GM13977 (cell line): Measurements from ENCODE around the gene TBC1D10A.

Experiments used
- DNase-seq: peaks from one replicate; pipeline ENCODE4 v3.0.0; 2012; ENCODE audit warnings: low spot score
- CTCF ChIP-seq: IDR thresholded peaks from 2 replicates; pipeline ENCODE4 v1.5.1; 2012; ENCODE audit warnings: mild to moderate bottlenecking, control low read depth; ENCODE audit not compliant: insufficient read depth; ENCODE audit errors: extremely low read depth, missing control alignments
- in situ Hi-C: fragments of 300-500 bp; cut with MboI; formaldehyde crosslinking; loops from one replicate; pipeline ENCODE4 v1.12.0; 2022; ENCODE audit warnings: low sequenced_read_pairs, low pct_unique_long_range_greater_than_20kb, mixed read lengths, inconsistent platforms; ENCODE audit not compliant: unreplicated experiment

Gene TBC1D10A

DNA sequence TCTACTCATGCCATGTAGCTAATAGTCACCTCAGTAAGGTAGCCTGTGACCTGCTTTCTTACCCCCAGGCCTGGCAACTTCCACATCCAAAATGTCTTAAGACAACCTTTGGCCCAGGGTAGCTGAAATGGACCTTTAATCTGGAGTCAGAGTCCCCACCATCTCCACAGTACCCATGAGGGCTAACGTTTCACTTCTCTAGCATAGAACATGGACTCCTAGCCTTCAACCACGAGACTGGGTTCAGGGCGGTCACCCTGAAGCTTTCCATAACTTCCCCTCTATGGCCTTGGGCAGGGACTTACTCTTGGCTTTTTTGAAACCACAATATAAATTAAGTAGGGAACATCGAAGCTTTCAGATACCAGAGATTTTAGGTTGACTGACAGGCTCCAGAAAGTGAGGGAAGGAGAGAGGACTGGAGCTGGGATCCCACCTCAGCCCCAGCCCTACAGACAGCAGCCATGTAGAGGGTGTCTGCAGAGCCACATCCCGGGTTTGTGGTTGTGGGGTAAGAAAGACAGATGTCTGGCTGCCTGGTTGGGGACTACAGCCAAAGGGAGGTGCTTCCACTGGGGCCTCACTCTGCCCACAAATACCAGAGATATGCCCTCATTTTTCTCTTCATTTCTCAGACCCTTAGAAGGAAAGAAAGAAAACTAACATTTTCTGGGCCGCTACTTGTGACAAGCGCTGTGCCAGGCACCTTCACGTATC lies 2.6 kb downstream of the TBC1D10A start:
- in situ Hi-C loops, result no loop called here
- no peak for TF ChIP-seq CTCF
- no peak for DNase-seq

GRCh38 chr22:30323246-30323645 lies 3.5 kb downstream of the TBC1D10A start:
- in situ Hi-C loops, result no loop called here
- TF ChIP-seq CTCF, result no peak

DNA sequence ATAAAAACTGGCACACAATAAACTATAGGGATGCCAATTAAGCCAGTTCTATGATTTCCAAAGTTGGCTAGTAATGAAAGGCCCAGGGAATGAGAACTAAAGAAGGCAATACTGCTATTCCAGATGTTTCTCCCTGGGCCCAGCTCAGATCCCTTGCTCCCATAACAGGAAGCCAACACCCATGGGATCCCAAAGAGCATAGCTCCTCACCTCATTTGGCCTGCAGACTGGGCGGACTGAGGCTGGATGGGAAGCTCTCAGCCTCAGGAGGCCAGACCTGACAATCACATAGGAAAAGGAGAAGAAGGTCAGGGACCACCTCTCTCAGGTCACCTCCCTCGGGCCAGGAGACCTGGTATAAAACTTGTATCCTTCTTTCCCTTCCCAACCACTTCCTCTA lies 5.3 kb downstream of the TBC1D10A start:
- in situ Hi-C loops, result no loop called here
- no peak for DNase-seq
- no peak for TF ChIP-seq CTCF

More at GRCh38 chr22:30323246-30323645, 3.5 kb downstream of the TBC1D10A start:
- no peak for DNase-seq

DNA sequence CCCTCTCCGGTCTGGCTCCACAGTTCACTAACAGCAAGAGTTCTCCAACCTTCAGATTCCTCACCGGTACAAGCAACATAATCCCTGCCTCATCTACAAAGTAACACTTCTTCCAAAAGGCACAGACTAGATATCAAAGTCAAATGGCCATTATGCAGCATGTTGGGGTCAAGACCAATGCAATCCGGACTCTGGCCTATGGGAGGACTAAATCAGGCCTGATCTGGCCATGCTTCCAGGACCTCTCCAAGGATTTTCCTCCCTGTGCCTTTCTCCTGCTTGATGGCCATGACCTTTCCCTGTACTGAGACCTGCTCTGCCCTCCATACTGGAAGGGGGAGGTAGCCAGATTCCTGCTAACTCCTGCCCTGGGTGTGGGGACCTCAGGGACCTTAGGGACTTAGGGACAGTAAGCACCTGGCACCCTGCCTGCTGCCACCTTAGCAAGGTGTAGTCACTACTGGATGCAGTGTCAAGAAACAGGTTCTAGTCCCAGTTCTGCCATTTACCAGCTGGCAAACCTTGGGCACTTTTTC lies 6.7 kb downstream of the TBC1D10A start:
- in situ Hi-C loops, result no loop called here
- TF ChIP-seq CTCF, result no peak
- no peak for DNase-seq

GRCh38 chr22:30318799-30319419 lies 7.8 kb downstream of the TBC1D10A start:
- in situ Hi-C loops, result no loop called here
- TF ChIP-seq CTCF, result no peak
- no peak for DNase-seq

GRCh38 chr22:30317778-30318177 lies 9.0 kb downstream of the TBC1D10A start:
- in situ Hi-C loops, result no loop called here
- TF ChIP-seq CTCF, result no peak
- DNase-seq, result no peak
